Thyroid gland (tissue), 4 donors: ENCODE results near the gene MITF. TPM values are rescaled to one million over a fixed set of nuclear protein-coding genes. Genes with fewer than 3 reads are reported as not detected.

ENCODE experiments used
- DNase-seq, 2 donors: peaks; one replicate each; pipeline ENCODE4 v3.0.0-alpha.2; 2019
- H3K27ac ChIP-seq, 3 donors: fragments of 200-600 bp; sonication (generic); 1 replicate in 2 of 3; 2 replicates in 1 of 3; pipeline ENCODE4 v1.5.1; 2016 to 2019; ENCODE audit warnings: mild to moderate bottlenecking in 1 of 3, moderate library complexity in 1 of 3
- H3K27me3 ChIP-seq: fragments of 200-600 bp; sonication (generic); one replicate; pipeline ENCODE4 v1.5.1; 2019
- H3K36me3 ChIP-seq, 2 donors: fragments of 200-600 bp; sonication (generic); one replicate each; pipeline ENCODE4 v1.5.1; 2016 to 2019
- H3K4me1 ChIP-seq, 2 donors: fragments of 200-600 bp; sonication (generic); one replicate each; pipeline ENCODE4 v1.5.1; 2017 to 2019
- H3K4me3 ChIP-seq, 3 donors: fragments of 200-600 bp; sonication (generic); replicated peaks in 1 of 3; 1 replicate in 2 of 3; 2 replicates in 1 of 3; pipeline ENCODE4 v1.5.1; 2016; ENCODE audit warnings: mild to moderate bottlenecking in 1 of 3
- H3K9me3 ChIP-seq: fragments of 200-600 bp; sonication (generic); one replicate; pipeline ENCODE4 v1.5.1; 2017
- CTCF ChIP-seq, 6 experiments: fragments of 200-600 bp in 3 of 6; fragments of 450-650 bp in 3 of 6; sonication (generic) in 3 of 6; IDR thresholded peaks; one replicate each; pipeline ENCODE4 v1.5.1; 2016 to 2019; ENCODE audit warnings: antibody characterized with exemption in 6 of 6, mild to moderate bottlenecking in 2 of 6, inconsistent platforms in 1 of 6, moderate library complexity in 1 of 6
- POLR2A ChIP-seq, 2 donors: fragments of 450-650 bp; IDR thresholded peaks; one replicate each; pipeline ENCODE4 v1.6.1; 2017; ENCODE audit warnings: antibody characterized with exemption in 2 of 2, mild to moderate bottlenecking in 2 of 2, moderate library complexity in 1 of 2
- WGBS, 2 donors: methylation state at CpG; one replicate each; pipeline ENCODE4 v1.1.5; 2017; 5-methylcytosine and 5-hydroxymethylcytosine counted together
- intact Hi-C: fragments of 100-400 bp; cut with DNase I; formaldehyde crosslinking; loops from one replicate; pipeline ENCODE4 v1.15.1; 2023
- total RNA-seq, 4 donors: library from RNA; depleted of rRNA; stranded (reverse); fragments of >200 nt; gene quantifications; one replicate each; pipeline ENCODE4 v1.2.3, GENCODE V29; 2016

The MITF gene
- total RNA-seq, 4 donors from 2014 or later = 22.4 to 52.1 (median 26.4) TPM

- peaks cover 18 to 19% of the 10 kb centered on the region in 2 donors for H3K36me3 ChIP-seq
These were observed 224.4 kb downstream of the MITF start for GRCh38 chr3:69963643-69964042.

GRCh38 chr3:69967156-69967555, 227.9 kb downstream of the MITF start:
- TF ChIP-seq CTCF (IDR thresholded peaks at IDR 0.05) = no peak
- TF ChIP-seq POLR2A (IDR thresholded peaks at IDR 0.05) = no peak
- no peak overlapping the region for H3K27ac ChIP-seq
- intact Hi-C loops = no loop called here
- DNase-seq = no peak
- no peak overlapping the region for H3K4me3 ChIP-seq
- no peaks in the 10 kb centered on the region for H3K27me3 ChIP-seq
- WGBS, 2 donors = 85 to 89% methylated on average over 6 of the region's 6 CpGs
- H3K4me1 ChIP-seq = no peaks in the 10 kb centered on the region
- no peaks in the 10 kb centered on the region for H3K9me3 ChIP-seq
- H3K36me3 ChIP-seq = peaks cover 0 to 9% of the 10 kb centered on the region in 2 donors

More at GRCh38 chr3:69963643-69964042, 224.4 kb downstream of the MITF start:
- no peak overlapping the region for H3K27ac ChIP-seq
- H3K27me3 ChIP-seq = no peaks in the 10 kb centered on the region
- DNase-seq = no peak
- no peak overlapping the region for H3K4me3 ChIP-seq
- intact Hi-C loops = no loop called here
- H3K4me1 ChIP-seq = no peaks in the 10 kb centered on the region
- TF ChIP-seq POLR2A (IDR thresholded peaks at IDR 0.05) (no peak), CTCF (IDR thresholded peaks at IDR 0.05) (no peak)
- 93 to 100% methylated on average over 3 of the region's 3 CpGs for WGBS, 2 donors
- no peaks in the 10 kb centered on the region for H3K9me3 ChIP-seq

GRCh38 chr3:69970827-69971226, 231.6 kb downstream of the MITF start:
- Histone ChIP-seq H3K27me3 (no peaks in the 10 kb centered on the region), H3K36me3 (no peaks in the 10 kb centered on the region)
- 87 to 92% methylated on average over 5 of the region's 5 CpGs for WGBS, 2 donors

GRCh38 chr3:69972672-69973071, 233.4 kb downstream of the MITF start:
- no peak overlapping the region for H3K4me3 ChIP-seq
- H3K27me3 ChIP-seq = no peaks in the 10 kb centered on the region
- intact Hi-C loops = no loop called here
- H3K27ac ChIP-seq = no peak overlapping the region
- 96 to 97% methylated on average over 4 of the region's 4 CpGs for WGBS, 2 donors
- no peaks in the 10 kb centered on the region for H3K9me3 ChIP-seq
- no peaks in the 10 kb centered on the region for H3K36me3 ChIP-seq
- H3K4me1 ChIP-seq = no peaks in the 10 kb centered on the region
- DNase-seq = no peak
- TF ChIP-seq CTCF (IDR thresholded peaks at IDR 0.05) = no peak
- no peak for TF ChIP-seq POLR2A (IDR thresholded peaks at IDR 0.05)

More at GRCh38 chr3:69970827-69971226, 231.6 kb downstream of the MITF start:
- intact Hi-C loops = no loop called here
- Histone ChIP-seq H3K4me1 (no peaks in the 10 kb centered on the region), H3K27ac (no peak overlapping the region), H3K4me3 (no peak overlapping the region), H3K9me3 (no peaks in the 10 kb centered on the region)
- DNase-seq = no peak
- TF ChIP-seq POLR2A (IDR thresholded peaks at IDR 0.05) = no peak
- TF ChIP-seq CTCF (IDR thresholded peaks at IDR 0.05) = no peak

- TF ChIP-seq CTCF (IDR thresholded peaks at IDR 0.05) (no peak), POLR2A (IDR thresholded peaks at IDR 0.05) (no peak)
- no peaks in the 10 kb centered on the region for H3K4me1 ChIP-seq
- WGBS, 2 donors = 83 to 89% methylated on average over 2 of the region's 2 CpGs
- no peaks in the 10 kb centered on the region for H3K36me3 ChIP-seq
- H3K27ac ChIP-seq = no peak overlapping the region
- intact Hi-C loops = no loop called here
- no peak overlapping the region for H3K4me3 ChIP-seq
- no peaks in the 10 kb centered on the region for H3K27me3 ChIP-seq
- H3K9me3 ChIP-seq = no peaks in the 10 kb centered on the region
- no peak for DNase-seq
These were observed 236.8 kb downstream of the MITF start for GRCh38 chr3:69976021-69976420.
